HG03039 (cell line): ENCODE results near the gene DDAH1.

ENCODE experiments used
- ATAC-seq: cut with Tn5 transposase; IDR thresholded peaks from one replicate; pipeline ENCODE4 v1.9.1; 2021; ENCODE audit warnings: mild to moderate bottlenecking, moderate library complexity; ENCODE audit not compliant: unreplicated experiment

Gene DDAH1

GRCh38 chr1:85311818-85312217 is 153.1 kb downstream of the DDAH1 start:
- no peak for ATAC-seq

- ATAC-seq, result no peak
Measured at GRCh38 chr1:85308833-85309350, 156.1 kb downstream of the DDAH1 start.

- ATAC-seq, result peak; percentile 84
Measured at GRCh38 chr1:85307987-85308832, 156.7 kb downstream of the DDAH1 start.

GRCh38 chr1:85306236-85306635 is 158.7 kb downstream of the DDAH1 start:
- no peak for ATAC-seq

- no peak for ATAC-seq
Measured at GRCh38 chr1:85303440-85304162, 161.4 kb downstream of the DDAH1 start.

GRCh38 chr1:85300140-85300539 is 164.8 kb downstream of the DDAH1 start:
- no peak for ATAC-seq

- peak; percentile 87 for ATAC-seq
Measured at GRCh38 chr1:85297855-85298629, 166.9 kb downstream of the DDAH1 start.

GRCh38 chr1:85297538-85297854 is 167.5 kb downstream of the DDAH1 start:
- no peak for ATAC-seq

- ATAC-seq, result no peak
Measured at GRCh38 chr1:85296980-85297379, 168.0 kb downstream of the DDAH1 start.

GRCh38 chr1:85295654-85296053 is 169.3 kb downstream of the DDAH1 start:
- no peak for ATAC-seq

GRCh38 chr1:85295006-85295431 is 169.9 kb downstream of the DDAH1 start:
- ATAC-seq, result no peak

- ATAC-seq, result no peak
Measured at GRCh38 chr1:85290826-85291225, 174.1 kb downstream of the DDAH1 start.

GRCh38 chr1:85289848-85290335 is 175.1 kb downstream of the DDAH1 start:
- no peak for ATAC-seq

GRCh38 chr1:85289207-85289847 is 175.6 kb downstream of the DDAH1 start:
- ATAC-seq, result no peak

GRCh38 chr1:85284202-85284601 is 180.8 kb downstream of the DDAH1 start:
- no peak for ATAC-seq

GRCh38 chr1:85283475-85284199 is 181.3 kb downstream of the DDAH1 start:
- no peak for ATAC-seq

- ATAC-seq, result no peak
Measured at GRCh38 chr1:85282424-85282823, 182.5 kb downstream of the DDAH1 start.

- ATAC-seq, result no peak
Measured at GRCh38 chr1:85280636-85281035, 184.3 kb downstream of the DDAH1 start.

- no peak for ATAC-seq
Measured at GRCh38 chr1:85279458-85280080, 185.4 kb downstream of the DDAH1 start.
